ENCODE measurements around the gene KCNMA1.

KCNMA1 gene

GRCh38 chr10:76946270-76946669 is 691.3 kb downstream of the KCNMA1 start:
- no peak for DNase-seq (ENCODE audit: low read depth in 2 of 2)

GRCh38 chr10:76945166-76945565 is 692.4 kb downstream of the KCNMA1 start:
- DNase-seq (ENCODE audit: low read depth in 2 of 2): no peak

- DNase-seq (ENCODE audit: low read depth in 2 of 2): no peak
Measured at GRCh38 chr10:76944640-76945039, 693.0 kb downstream of the KCNMA1 start.

GRCh38 chr10:76942628-76943416 is 694.8 kb downstream of the KCNMA1 start:
- no peak for DNase-seq (ENCODE audit: low read depth in 2 of 2)

GRCh38 chr10:76939933-76940468 is 697.6 kb downstream of the KCNMA1 start:
- no peak for DNase-seq (ENCODE audit: low read depth in 2 of 2)

- DNase-seq (ENCODE audit: low read depth in 2 of 2): no peak
Measured at GRCh38 chr10:76937181-76937600, 700.4 kb downstream of the KCNMA1 start.

- no peak for DNase-seq (ENCODE audit: low read depth in 2 of 2)
Measured at GRCh38 chr10:76935941-76936613, 701.5 kb downstream of the KCNMA1 start.

GRCh38 chr10:76928565-76928964 is 709.0 kb downstream of the KCNMA1 start:
- no peak for DNase-seq (ENCODE audit: low read depth in 2 of 2)

GRCh38 chr10:76925636-76926405 is 711.8 kb downstream of the KCNMA1 start:
- DNase-seq (ENCODE audit: low read depth in 2 of 2): no peak

- DNase-seq (ENCODE audit: low read depth in 2 of 2): no peak
Measured at GRCh38 chr10:76922666-76923065, 714.9 kb downstream of the KCNMA1 start.

GRCh38 chr10:76921383-76922010 is 716.1 kb downstream of the KCNMA1 start:
- DNase-seq (ENCODE audit: low read depth in 2 of 2): no peak

GRCh38 chr10:76920581-76920980 is 717.0 kb downstream of the KCNMA1 start:
- DNase-seq (ENCODE audit: low read depth in 2 of 2): no peak

GRCh38 chr10:76918106-76918505 is 719.5 kb downstream of the KCNMA1 start:
- no peak for DNase-seq (ENCODE audit: low read depth in 2 of 2)

GRCh38 chr10:76917071-76917470 is 720.5 kb downstream of the KCNMA1 start:
- DNase-seq (ENCODE audit: low read depth in 2 of 2): no peak

- no peak for DNase-seq (ENCODE audit: low read depth in 2 of 2)
Measured at GRCh38 chr10:76916536-76916935, 721.1 kb downstream of the KCNMA1 start.

- no peak for DNase-seq (ENCODE audit: low read depth in 2 of 2)
Measured at GRCh38 chr10:76915316-76915715, 722.3 kb downstream of the KCNMA1 start.

- DNase-seq (ENCODE audit: low read depth in 2 of 2): no peak
Measured at GRCh38 chr10:76911184-76911583, 726.4 kb downstream of the KCNMA1 start.

GRCh38 chr10:76910184-76910962 is 727.2 kb downstream of the KCNMA1 start:
- no peak for DNase-seq (ENCODE audit: low read depth in 2 of 2)

- no peak for DNase-seq (ENCODE audit: low read depth in 2 of 2)
Measured at GRCh38 chr10:76906256-76906655, 731.4 kb downstream of the KCNMA1 start.

GRCh38 chr10:76905251-76905650 is 732.4 kb downstream of the KCNMA1 start:
- DNase-seq (ENCODE audit: low read depth in 2 of 2): no peak

- no peak for DNase-seq (ENCODE audit: low read depth in 2 of 2)
Measured at GRCh38 chr10:76903387-76903945, 734.1 kb downstream of the KCNMA1 start.
